HepG2 (cell line): ENCODE measurements around the gene FKBP1B.

Experiments
- BCL6 ChIP-seq: IDR thresholded peaks from 2 replicates; pipeline ENCODE4 v1.6.1; 2016; ENCODE audit warnings: missing genetic modification reagents, missing compliant biosample characterization
- CTCF ChIP-seq: sonication (generic); formaldehyde crosslinking; IDR thresholded peaks from 2 replicates; pipeline ENCODE4 v1.5.0; 2020; ENCODE audit warnings: mild to moderate bottlenecking, missing genetic modification reagents, moderate library complexity
- EP300 ChIP-seq, 3 experiments: sonication (generic) in 1 of 3; formaldehyde crosslinking in 1 of 3; IDR thresholded peaks; 2 replicates each; pipeline versions ENCODE4 v1.5.1 to v1.6.1; 2011 to 2020; ENCODE audit warnings: low read depth in 2 of 3, low read length in 2 of 3, borderline replicate concordance in 1 of 3, improper control_type of control experiment in 1 of 3, mild to moderate bottlenecking in 1 of 3, missing genetic modification reagents in 1 of 3, moderate library complexity in 1 of 3
- MYNN ChIP-seq: sonication (generic); formaldehyde crosslinking; IDR thresholded peaks from 2 replicates; pipeline ENCODE4 v1.4.0; 2020; ENCODE audit warnings: mild to moderate bottlenecking, low read depth, missing genetic modification reagents
- PCBP2 ChIP-seq: fragments of 200-400 bp; formaldehyde crosslinking; optimal IDR thresholded peaks from 2 replicates; pipeline ENCODE3; 2018; ENCODE audit warnings: low read length, low read depth; ENCODE audit not compliant: poor library complexity, severe bottlenecking
- PHF5A ChIP-seq: IDR thresholded peaks from one replicate; pipeline ENCODE4 v1.6.1; 2018; ENCODE audit warnings: low read depth, missing genetic modification reagents; ENCODE audit not compliant: unreplicated experiment
- REST ChIP-seq, 2 experiments: IDR thresholded peaks; 2 replicates each; pipeline ENCODE4 v1.6.1; 2011 to 2012; ENCODE audit warnings: low read length in 2 of 2, borderline replicate concordance in 1 of 2, low read depth in 1 of 2, mild to moderate bottlenecking in 1 of 2, moderate library complexity in 1 of 2
- SIX1 ChIP-seq: sonication (generic); formaldehyde crosslinking; IDR thresholded peaks from 2 replicates; pipeline ENCODE4 v1.4.0; 2020; ENCODE audit warnings: missing genetic modification reagents, borderline replicate concordance
- TERF1 ChIP-seq: sonication (generic); formaldehyde crosslinking; IDR thresholded peaks from 2 replicates; pipeline ENCODE4 v1.8.0; 2022; ENCODE audit warnings: mild to moderate bottlenecking, missing genetic modification reagents, moderate library complexity
- ZNF709 ChIP-seq: sonication (generic); formaldehyde crosslinking; IDR thresholded peaks from 2 replicates; pipeline ENCODE4 v1.5.0; 2020; ENCODE audit warnings: mild to moderate bottlenecking, missing genetic modification reagents
- ZSCAN30 ChIP-seq: sonication (generic); formaldehyde crosslinking; IDR thresholded peaks from 2 replicates; pipeline ENCODE4 v1.5.0; 2020; ENCODE audit warnings: mild to moderate bottlenecking, missing genetic modification reagents
- ZZZ3 ChIP-seq: sonication (generic); formaldehyde crosslinking; IDR thresholded peaks from 2 replicates; pipeline ENCODE4 v1.4.0; 2020; ENCODE audit warnings: missing genetic modification reagents, mild to moderate bottlenecking, borderline replicate concordance

GRCh38 chr2:24048769-24049484, 614 bp upstream of the FKBP1B start:
- no peak for TF ChIP-seq PCBP2
- TF ChIP-seq CTCF, result no peak
- TF ChIP-seq TERF1 (CRISPR knock-in tag), result no peak
- no peak for TF ChIP-seq ZSCAN30 (CRISPR knock-in tag)
- TF ChIP-seq SIX1, result no peak
- no peak for TF ChIP-seq EP300 (IDR thresholded peaks at IDR 0.05; ENCODE audit: low read depth in 2 of 2, low read length in 2 of 2)
- no peak for TF ChIP-seq EP300 (CRISPR knock-in tag; IDR thresholded peaks at IDR 0.05; ENCODE audit: borderline replicate concordance)
- no peak for TF ChIP-seq ZZZ3 (CRISPR knock-in tag)
- TF ChIP-seq ZNF709 (CRISPR knock-in tag), result no peak
- TF ChIP-seq PHF5A (CRISPR knock-in tag), result no peak
- no peak for TF ChIP-seq MYNN (CRISPR knock-in tag)
- no peak for TF ChIP-seq REST (IDR thresholded peaks at IDR 0.05; ENCODE audit: borderline replicate concordance in 1 of 2, low read depth in 1 of 2, low read length in 2 of 2)
- TF ChIP-seq BCL6 (CRISPR knock-in tag), result no peak
